ENCODE measurements around the gene HOXA2. TPM values are rescaled to one million over a fixed set of nuclear protein-coding genes. Genes with fewer than 3 reads are reported as not detected.
A peak's percentile ranks its signal among the peaks of the same experiment; 100 is the strongest.

HOXA2 gene
- total and polyA plus RNA-seq, 7 donors, result 0.17 to 1.1 (median 0.42) TPM

GRCh38 chr7:27098578-27099451 is 3.7 kb downstream of the HOXA2 start:
- TF ChIP-seq, protein P1, sequence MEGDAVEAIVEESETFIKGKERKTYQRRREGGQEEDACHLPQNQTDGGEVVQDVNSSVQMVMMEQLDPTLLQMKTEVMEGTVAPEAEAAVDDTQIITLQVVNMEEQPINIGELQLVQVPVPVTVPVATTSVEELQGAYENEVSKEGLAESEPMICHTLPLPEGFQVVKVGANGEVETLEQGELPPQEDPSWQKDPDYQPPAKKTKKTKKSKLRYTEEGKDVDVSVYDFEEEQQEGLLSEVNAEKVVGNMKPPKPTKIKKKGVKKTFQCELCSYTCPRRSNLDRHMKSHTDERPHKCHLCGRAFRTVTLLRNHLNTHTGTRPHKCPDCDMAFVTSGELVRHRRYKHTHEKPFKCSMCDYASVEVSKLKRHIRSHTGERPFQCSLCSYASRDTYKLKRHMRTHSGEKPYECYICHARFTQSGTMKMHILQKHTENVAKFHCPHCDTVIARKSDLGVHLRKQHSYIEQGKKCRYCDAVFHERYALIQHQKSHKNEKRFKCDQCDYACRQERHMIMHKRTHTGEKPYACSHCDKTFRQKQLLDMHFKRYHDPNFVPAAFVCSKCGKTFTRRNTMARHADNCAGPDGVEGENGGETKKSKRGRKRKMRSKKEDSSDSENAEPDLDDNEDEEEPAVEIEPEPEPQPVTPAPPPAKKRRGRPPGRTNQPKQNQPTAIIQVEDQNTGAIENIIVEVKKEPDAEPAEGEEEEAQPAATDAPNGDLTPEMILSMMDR (IDR thresholded peaks at IDR 0.05), result no peak

GRCh38 chr7:27097686-27098577 is 4.6 kb downstream of the HOXA2 start:
- DNase-seq (peak in 1 of 2 donors; percentile 65), ATAC-seq (peak in 1 of 4 donors; percentile 39)
- Histone ChIP-seq H3K9me3 (no peaks in the 10 kb centered on the region), H3K36me3 (ENCODE audit: insufficient read depth in 1 of 2, low read depth in 1 of 2) (peaks cover 0 to 18% of the 10 kb centered on the region in 2 donors), H3K4me3 (peak overlapping the region; percentile 98), H3K27me3 (ENCODE audit: insufficient read depth in 3 of 3, low read length in 2 of 3) (no peaks in the 10 kb centered on the region), H3K4me1 (peaks cover 12% of the 10 kb centered on the region), H3K27ac (peak overlapping the region; percentile 73)
- TF ChIP-seq, protein P1 (IDR thresholded peaks at IDR 0.05), result no peak
- intact Hi-C loops (cut with DNase I), result loop anchor here in 1 of 2 donors (2.0 kb wide), 1 partner anchor 233 kb away; the partner anchor contains the start of gene SKAP2
- 53 to 57% (median 55%) methylated on average over 31 to 35 of the region's 35 CpGs for WGBS, 3 donors

More at GRCh38 chr7:27098578-27099451, 3.7 kb downstream of the HOXA2 start:
- Histone ChIP-seq H3K36me3 (ENCODE audit: insufficient read depth in 1 of 2, low read depth in 1 of 2) (peaks cover 0 to 18% of the 10 kb centered on the region in 2 donors), H3K4me3 (peak overlapping the region; percentile 98), H3K9me3 (no peaks in the 10 kb centered on the region), H3K4me1 (peaks cover 12% of the 10 kb centered on the region), H3K27ac (peak overlapping the region; percentile 73), H3K27me3 (ENCODE audit: insufficient read depth in 3 of 3, low read length in 2 of 3) (no peaks in the 10 kb centered on the region)
- peak in 1 of 4 donors; percentile 59 for ATAC-seq
- intact Hi-C loops (cut with DNase I), result no loop called here
- 56 to 63% (median 57%) methylated on average over 38 of the region's 38 CpGs for WGBS, 3 donors
- peak in 1 of 2 donors; percentile 41 for DNase-seq

GRCh38 chr7:27096768-27097514 is 5.5 kb downstream of the HOXA2 start:
- H3K27ac ChIP-seq, result peak overlapping the region; percentile 73
- H3K9me3 ChIP-seq, result no peaks in the 10 kb centered on the region
- peak overlapping the region; percentile 98 for H3K4me3 ChIP-seq
- no peaks in the 10 kb centered on the region for H3K27me3 ChIP-seq (ENCODE audit: insufficient read depth in 3 of 3, low read length in 2 of 3)
- peaks cover 0 to 18% of the 10 kb centered on the region in 2 donors for H3K36me3 ChIP-seq (ENCODE audit: insufficient read depth in 1 of 2, low read depth in 1 of 2)
- H3K4me1 ChIP-seq, result peaks cover 12% of the 10 kb centered on the region
- TF ChIP-seq, protein P1 (IDR thresholded peaks at IDR 0.05), result no peak
- peak; percentile 56 to 68 for DNase-seq
- 1 to 3% (median 1%) methylated on average over 40 to 41 of the region's 41 CpGs for WGBS, 3 donors
- ATAC-seq, result peak; percentile 7 to 72 (median 71)
- intact Hi-C loops (cut with DNase I), result loop anchor here in 1 of 2 donors (2.0 kb wide), 1 partner anchor 232 kb away; the partner anchor contains the start of gene SKAP2

Data from psoas muscle (tissue), 8 donors.